ENCODE data around the gene THSD4. TPM values are rescaled to one million over a fixed set of nuclear protein-coding genes. Genes with fewer than 3 reads are reported as not detected.

The THSD4 gene
- polyA plus RNA-seq, 1 donor from 2014 or later, result 0.46 TPM

- H3K27me3 ChIP-seq (ENCODE audit: insufficient read depth, low read depth, low read length), result no peaks in the 10 kb centered on the region
Observed at GRCh38 chr15:71679223-71679792, 564.0 kb downstream of the THSD4 start.

GRCh38 chr15:71679793-71680353, 564.6 kb downstream of the THSD4 start:
- H3K4me2 ChIP-seq (ENCODE audit: low read length), result no peak overlapping the region
- no peak overlapping the region for H3K4me3 ChIP-seq (ENCODE audit: low read length)
- H3K27ac ChIP-seq (ENCODE audit: low read length), result no peak overlapping the region
- no peaks in the 10 kb centered on the region for H3K36me3 ChIP-seq (ENCODE audit: insufficient read depth, low read length)
- H2AFZ ChIP-seq (ENCODE audit: low read depth, low read length), result no peak overlapping the region
- H3K9me3 ChIP-seq (ENCODE audit: low read length), result no peaks in the 10 kb centered on the region
- H4K20me1 ChIP-seq (ENCODE audit: insufficient read depth), result no peaks in the 10 kb centered on the region
- no peaks in the 10 kb centered on the region for H3F3A ChIP-seq (ENCODE audit: insufficient read depth, low read length, poor library complexity, severe bottlenecking)
- no peaks in the 10 kb centered on the region for H3K27me3 ChIP-seq (ENCODE audit: insufficient read depth, low read depth, low read length)
- H3K9me2 ChIP-seq (ENCODE audit: insufficient read depth, low read length), result no peaks in the 10 kb centered on the region
- H3K79me2 ChIP-seq (replicated peaks; ENCODE audit: insufficient read depth, low read length), result no peaks in the 10 kb centered on the region
- no peak overlapping the region for H3K9ac ChIP-seq (ENCODE audit: low read length)
- TF ChIP-seq RAD21 (conservative IDR thresholded peaks at IDR 0.05) (no peak), SMC3 (conservative IDR thresholded peaks at IDR 0.05; ENCODE audit: poor library complexity) (no peak), EP300 (conservative IDR thresholded peaks at IDR 0.05; ENCODE audit: poor library complexity, severe bottlenecking) (no peak), MXI1 (conservative IDR thresholded peaks at IDR 0.05; ENCODE audit: poor library complexity, severe bottlenecking) (no peak), EZH2 (IDR thresholded peaks at IDR 0.05; ENCODE audit: borderline replicate concordance, insufficient read depth, low read length, poor library complexity, severe bottlenecking) (no peak)

More at GRCh38 chr15:71679223-71679792, 564.0 kb downstream of the THSD4 start:
- Histone ChIP-seq H2AFZ (ENCODE audit: low read depth, low read length) (no peak overlapping the region), H4K20me1 (ENCODE audit: insufficient read depth) (no peaks in the 10 kb centered on the region), H3K4me3 (ENCODE audit: low read length) (no peak overlapping the region), H3K27ac (ENCODE audit: low read length) (no peak overlapping the region), H3K79me2 (replicated peaks; ENCODE audit: insufficient read depth, low read length) (no peaks in the 10 kb centered on the region), H3K9me2 (ENCODE audit: insufficient read depth, low read length) (no peaks in the 10 kb centered on the region), H3K4me2 (ENCODE audit: low read length) (no peak overlapping the region), H3K36me3 (ENCODE audit: insufficient read depth, low read length) (no peaks in the 10 kb centered on the region), H3F3A (ENCODE audit: insufficient read depth, low read length, poor library complexity, severe bottlenecking) (no peaks in the 10 kb centered on the region), H3K9me3 (ENCODE audit: low read length) (no peaks in the 10 kb centered on the region), H3K9ac (ENCODE audit: low read length) (no peak overlapping the region)
- no peak for TF ChIP-seq MXI1 (conservative IDR thresholded peaks at IDR 0.05; ENCODE audit: poor library complexity, severe bottlenecking)
- no peak for TF ChIP-seq EP300 (conservative IDR thresholded peaks at IDR 0.05; ENCODE audit: poor library complexity, severe bottlenecking)
- no peak for TF ChIP-seq EZH2 (IDR thresholded peaks at IDR 0.05; ENCODE audit: borderline replicate concordance, insufficient read depth, low read length, poor library complexity, severe bottlenecking)
- no peak for TF ChIP-seq TAF1 (IDR thresholded peaks at IDR 0.05; ENCODE audit: low read depth)
- no peak for TF ChIP-seq REST (IDR thresholded peaks at IDR 0.05; ENCODE audit: borderline replicate concordance)
- no peak for TF ChIP-seq POLR2AphosphoS5 (IDR thresholded peaks at IDR 0.05)
- no peak for TF ChIP-seq CTCF (IDR thresholded peaks at IDR 0.05; ENCODE audit: poor library complexity, severe bottlenecking)
- TF ChIP-seq RAD21 (conservative IDR thresholded peaks at IDR 0.05), result no peak
- TF ChIP-seq SMC3 (conservative IDR thresholded peaks at IDR 0.05; ENCODE audit: poor library complexity), result no peak

All from neural cell (in vitro differentiated cells).